Astrocyte (in vitro differentiated cells and primary cell): ENCODE results near the gene CKAP5.

Source experiments
- CTCF ChIP-seq: IDR thresholded peaks from 2 replicates; pipeline ENCODE4 v1.5.1; 2011; ENCODE audit warnings: low read depth, mild to moderate bottlenecking, inconsistent platforms, low read length, moderate library complexity; ENCODE audit not compliant: insufficient read depth
- EZH2 ChIP-seq: IDR thresholded peaks from 2 replicates; pipeline ENCODE4 v1.6.1; 2012; ENCODE audit warnings: mild to moderate bottlenecking, low read length, inconsistent platforms; ENCODE audit not compliant: insufficient read depth

GRCh38 chr11:46888636-46889035, 42.6 kb upstream of the CKAP5 start:
- no peak for TF ChIP-seq CTCF
- no peak for TF ChIP-seq EZH2
